EL (cell line): Measurements from ENCODE around the gene IPO8.
A peak's percentile ranks its signal among the peaks of the same experiment; 100 is the strongest.
"Not testable (repeated sequence)": the region's sequence is repeated elsewhere in the genome, so short reads cannot be mapped to it uniquely, and the experiment has no call there.

Experiments used
- DNase-seq: peaks from one replicate; pipeline ENCODE4 v3.0.0-alpha.2; 2016

The IPO8 gene

DNA sequence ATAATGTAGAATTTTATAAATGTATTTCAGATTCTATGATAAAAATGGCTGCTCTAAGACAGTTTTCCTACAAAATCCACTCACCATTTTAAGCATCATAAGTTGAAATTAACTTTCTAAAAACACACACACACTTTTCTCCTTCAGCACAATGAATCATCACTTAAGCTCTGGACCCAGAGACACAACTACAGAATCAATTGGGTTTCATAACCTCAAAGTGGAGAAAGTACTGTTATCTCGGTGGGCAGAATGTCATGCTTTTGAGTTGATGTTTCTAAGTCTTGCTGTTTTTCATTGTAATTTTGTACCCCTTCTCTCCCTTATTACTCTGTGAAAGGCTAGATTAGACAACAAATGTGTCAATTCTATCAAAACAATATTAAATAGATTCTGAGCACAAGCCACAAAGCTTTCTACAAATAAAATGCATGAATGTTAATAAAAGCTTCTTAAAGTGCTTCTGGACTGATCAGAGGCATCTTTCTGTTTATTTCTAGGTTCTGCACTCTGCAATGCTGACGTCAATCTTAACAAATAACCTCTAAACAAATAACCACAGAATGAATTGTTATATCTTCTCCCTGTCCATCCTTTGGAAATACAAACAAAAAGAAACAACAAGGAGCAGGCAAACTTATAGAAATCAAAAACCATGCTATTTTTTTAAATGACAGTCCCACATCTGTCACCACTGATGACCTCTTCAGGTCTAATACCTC is 8.2 kb downstream of the IPO8 start:
- DNase-seq: no peak

DNA sequence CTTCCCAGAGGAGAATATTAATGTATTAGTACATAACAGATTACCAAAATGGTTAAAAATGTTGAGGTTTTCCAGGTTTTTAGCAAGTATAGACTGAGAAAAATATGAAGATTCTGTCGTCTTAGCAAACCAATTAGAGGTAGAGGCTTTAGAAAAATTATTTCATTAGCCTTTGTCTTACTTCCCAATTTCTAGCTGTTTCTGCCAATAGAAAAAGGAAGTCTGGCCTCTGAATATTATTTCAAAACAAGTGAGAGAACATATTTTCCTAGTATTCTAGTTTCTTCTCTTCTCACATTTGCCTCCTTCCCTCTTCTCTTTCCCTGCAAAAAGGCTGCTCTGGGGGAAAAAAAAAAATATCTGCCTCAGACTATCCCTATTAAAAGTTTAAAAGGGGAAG is 16.4 kb downstream of the IPO8 start:
- DNase-seq: no peak

DNA sequence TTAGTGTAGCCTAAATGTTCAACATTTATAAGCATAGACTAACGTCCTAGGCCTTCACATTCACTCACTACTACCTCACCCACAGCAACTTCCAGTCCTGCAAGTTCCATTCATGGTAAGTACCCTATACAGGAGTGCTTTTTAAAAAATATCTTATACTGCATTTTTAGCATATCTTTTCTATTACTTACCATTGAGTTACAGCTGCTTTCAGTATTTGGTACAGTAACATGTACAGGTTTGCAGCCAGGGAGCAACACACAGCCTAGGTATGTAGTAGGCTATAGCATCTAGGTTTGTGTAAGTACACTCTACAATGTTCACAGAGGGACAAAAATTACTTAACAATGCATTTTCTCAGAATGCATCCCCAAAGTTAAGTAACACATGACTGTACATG is 17.4 kb downstream of the IPO8 start:
- no peak for DNase-seq

DNA sequence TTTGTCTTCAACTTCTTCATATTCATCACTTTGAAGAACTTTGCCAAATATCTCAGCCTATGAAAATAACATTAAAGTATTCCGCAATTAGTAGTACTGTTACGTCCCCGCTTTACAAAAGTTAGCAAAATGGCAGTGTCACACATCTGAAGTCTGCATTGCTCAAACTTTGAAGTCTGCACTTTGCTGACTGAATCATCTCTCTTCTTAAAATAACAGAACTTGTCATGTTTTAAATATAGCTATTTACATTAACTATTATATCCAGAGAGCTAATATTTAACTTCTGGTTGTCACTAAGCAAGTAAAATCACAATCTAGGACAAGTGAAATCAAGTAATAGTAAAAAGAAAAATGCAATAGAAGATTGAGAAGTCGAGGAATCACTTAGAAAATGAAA is 34.5 kb downstream of the IPO8 start:
- DNase-seq: no peak

DNA sequence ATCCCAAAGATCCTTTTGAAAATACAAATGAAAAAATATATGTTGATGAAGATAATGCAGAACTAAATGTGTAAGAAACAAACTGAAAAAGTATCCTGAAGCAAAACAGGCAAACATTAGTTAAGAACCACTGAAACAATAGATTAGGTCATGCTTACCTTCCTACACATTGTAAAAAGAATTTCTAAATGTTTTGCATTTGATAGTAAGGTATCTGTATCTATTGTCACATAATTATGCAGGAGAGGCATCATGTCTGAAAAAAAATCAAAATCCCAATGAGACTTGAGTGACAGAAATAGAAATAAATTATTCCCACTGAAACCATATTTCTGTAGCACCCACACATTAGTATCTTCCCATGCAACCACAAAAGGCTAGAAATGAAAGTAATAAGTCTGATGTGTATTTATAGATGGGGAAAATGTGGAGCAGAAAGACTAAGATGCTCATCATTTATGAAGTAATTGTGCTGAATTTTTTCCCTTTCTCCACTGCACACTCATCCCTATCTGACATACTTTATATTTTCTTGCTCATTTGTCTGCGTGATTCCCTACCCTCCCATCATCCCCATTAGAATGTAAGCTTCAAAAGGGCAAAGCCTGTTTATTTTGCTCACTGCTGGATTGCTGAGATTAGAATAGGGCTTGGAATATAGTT is 43.5 kb downstream of the IPO8 start:
- no peak for DNase-seq

DNA sequence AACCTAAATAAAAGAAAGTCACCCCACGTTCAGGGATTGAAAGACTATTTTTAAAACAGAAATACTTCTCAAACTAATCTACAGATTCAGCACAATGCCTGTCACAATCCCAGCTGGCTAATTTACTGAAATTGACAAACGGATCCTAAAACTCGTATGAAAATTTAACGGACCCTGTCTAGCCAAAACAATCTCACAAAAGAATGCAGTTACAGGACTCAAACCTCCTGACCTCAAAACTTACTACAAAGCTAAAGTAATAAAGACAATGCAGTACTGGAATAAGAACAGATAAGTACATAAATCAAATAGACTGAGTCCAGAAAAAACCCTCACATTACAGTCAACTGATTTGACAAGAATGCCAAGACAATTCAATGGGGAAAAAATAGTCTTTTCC is 48.8 kb downstream of the IPO8 start:
- DNase-seq: no peak

DNA sequence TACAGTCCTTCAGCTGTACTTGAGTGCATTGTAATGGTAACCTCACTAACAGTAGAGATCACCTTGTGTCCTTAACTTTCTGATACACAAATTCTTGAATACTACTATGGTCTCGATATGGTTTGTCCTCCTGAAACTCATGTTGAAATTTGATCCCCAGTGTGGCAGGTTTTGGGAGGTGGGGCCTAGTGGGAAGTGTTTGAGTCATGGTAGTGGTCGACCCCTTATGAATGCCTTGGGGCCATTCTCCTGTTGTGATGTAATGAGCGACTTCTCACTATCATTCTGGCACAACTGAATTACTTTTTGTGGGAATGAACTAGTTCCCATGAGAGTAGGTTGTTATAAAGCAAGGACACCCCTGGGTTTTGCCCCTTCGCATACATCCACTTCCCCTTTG is 52.3 kb downstream of the IPO8 start:
- DNase-seq: peak; percentile 33

DNA sequence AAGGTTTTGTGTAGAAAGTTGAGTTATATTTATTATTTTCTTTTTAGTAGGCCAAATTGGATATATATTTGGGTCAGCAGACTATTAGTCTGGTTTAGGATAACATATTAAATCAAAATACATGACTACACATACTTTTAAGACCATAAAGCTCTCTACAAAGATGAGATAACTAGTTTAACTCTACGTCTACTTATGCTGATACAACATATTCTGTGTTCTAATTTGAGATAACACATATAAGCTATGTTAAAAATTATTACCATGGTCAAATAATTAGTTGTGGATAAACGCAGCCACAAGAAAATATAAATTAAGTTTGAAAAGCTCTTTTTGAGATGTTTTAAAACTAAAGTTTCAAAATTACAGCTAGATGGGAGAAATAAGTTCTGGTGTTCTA is 55.3 kb downstream of the IPO8 start:
- no peak for DNase-seq

DNA sequence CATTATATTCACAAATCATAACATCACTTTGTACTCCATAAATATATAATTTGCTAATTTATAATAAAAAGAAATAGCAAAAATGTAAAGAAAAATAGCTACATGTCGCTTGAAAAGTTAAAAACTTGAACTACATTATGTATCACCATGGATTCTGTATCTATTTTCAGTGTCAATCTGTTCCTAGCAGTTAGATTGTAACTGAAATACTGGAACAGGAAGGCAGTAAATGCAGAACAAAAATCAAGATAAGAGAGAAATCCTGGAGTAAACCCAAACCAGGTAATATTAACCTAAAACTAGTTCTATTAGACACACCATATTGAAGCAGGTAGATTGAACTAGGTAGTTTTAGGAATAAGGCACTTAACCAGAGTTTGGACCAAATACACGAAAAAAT is 60.3 kb downstream of the IPO8 start:
- no peak for DNase-seq

DNA sequence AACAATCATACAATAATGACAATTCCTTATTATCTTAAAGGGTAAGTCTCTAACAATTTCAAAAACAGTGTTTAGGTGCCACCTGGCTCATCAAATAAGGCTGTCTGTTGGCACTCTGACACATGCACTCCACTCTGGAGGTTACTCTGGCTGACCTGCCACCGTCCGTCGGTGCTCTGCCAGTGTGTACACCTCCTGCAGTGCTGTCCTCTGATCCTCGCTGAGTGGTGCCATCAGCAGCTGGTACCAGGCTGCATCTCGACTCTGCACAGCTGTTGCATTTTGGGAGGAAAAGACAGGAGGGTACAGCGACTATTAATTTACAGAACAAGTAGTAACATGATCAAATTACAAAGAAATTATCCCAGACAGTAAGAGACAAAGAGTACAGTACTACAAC is 63.9 kb downstream of the IPO8 start:
- no peak for DNase-seq

DNA sequence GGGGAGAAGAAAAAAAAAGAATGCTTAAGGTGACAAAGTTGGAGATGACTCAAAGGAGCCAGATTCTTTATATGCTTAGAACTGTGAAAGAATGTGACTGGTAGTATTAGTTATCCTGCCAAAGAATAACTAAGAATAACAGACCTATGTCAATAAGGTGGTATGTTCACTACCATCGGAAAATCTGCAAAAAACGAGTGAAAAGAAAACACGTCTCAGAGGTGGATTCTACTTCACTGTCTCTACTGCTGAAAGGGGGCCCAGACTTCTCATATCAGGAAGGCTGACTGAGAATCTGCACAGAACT is 64.7 kb downstream of the IPO8 start:
- no peak for DNase-seq

DNA sequence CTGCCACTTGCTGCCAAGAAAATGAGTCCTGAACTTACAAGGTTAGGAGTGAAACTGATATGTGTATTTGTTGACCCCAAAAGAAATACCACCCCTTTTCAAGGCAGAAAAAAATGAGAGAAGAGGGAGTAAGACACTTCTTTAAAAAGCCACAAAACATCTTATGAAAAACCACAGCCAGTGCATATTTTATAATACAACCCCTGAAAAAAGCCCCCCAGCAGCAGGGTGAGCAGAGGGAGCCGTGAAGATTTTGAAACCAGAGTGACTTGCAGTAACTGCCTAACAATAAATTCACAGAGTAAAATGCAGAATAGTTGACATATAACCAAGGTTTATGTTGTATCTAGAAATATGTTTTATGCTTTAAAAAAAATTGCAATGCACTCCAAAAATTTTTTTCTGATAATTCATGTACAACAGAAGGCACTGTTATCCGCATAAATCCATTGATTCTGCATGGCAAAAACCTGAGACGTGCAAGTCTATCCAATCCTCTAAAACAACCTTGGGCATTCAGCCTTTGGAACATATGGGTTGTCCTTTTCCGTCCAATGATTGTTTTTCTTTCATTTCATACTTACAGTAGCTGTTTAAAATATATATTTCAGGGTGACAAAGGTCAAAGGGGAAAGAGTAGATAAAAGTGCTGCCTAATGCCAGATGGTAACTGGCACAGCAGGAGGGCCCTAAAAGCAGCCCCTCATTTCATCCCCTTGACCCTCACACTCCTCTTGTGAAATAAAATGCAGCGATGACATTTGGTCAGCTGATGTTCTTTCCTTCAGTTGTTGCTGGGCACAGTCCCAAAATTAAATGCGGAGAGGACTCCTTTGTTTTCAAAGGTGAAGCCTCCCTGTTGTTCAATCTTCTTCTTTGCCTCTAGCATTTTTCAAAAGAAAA is 65.3 kb downstream of the IPO8 start:
- DNase-seq: no peak

DNA sequence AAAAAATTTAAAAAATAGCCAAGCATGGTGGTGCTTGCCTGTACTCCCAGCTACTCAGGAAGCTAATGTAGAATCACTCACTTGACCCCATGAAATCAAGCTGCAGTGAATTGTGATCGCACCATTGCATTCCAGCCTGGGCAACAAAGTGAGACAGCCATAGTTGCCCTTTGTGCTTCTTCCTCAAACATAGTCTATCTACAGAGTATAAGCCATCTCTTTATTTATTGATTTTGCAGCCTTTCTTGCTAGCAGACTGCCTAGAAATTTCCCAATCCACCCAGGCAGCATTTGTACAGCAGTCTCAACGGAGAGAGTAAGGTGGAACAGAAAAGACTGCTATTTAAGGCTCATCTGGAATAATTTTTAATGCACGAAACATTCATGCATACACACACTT is 68.8 kb downstream of the IPO8 start:
- DNase-seq: no peak

DNA sequence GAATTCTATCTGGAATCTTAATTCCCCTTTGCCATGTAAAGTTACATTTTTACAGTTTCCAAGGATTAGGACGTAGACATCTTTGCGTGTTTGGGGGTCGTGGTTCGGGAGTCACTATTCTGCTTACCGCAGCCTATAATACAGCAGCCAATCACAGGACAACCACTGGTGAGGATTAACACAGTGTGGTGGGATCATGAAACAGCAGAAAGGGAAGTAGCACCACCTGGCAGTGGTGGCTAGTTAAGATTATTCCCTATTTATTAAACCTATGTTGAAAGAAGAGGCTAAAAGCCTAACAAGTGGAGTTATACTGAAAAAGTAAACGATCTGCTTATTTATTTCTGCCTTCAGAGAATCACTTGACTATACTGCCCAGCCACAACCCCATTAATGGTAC is 71.7 kb downstream of the IPO8 start:
- DNase-seq: no peak

DNA sequence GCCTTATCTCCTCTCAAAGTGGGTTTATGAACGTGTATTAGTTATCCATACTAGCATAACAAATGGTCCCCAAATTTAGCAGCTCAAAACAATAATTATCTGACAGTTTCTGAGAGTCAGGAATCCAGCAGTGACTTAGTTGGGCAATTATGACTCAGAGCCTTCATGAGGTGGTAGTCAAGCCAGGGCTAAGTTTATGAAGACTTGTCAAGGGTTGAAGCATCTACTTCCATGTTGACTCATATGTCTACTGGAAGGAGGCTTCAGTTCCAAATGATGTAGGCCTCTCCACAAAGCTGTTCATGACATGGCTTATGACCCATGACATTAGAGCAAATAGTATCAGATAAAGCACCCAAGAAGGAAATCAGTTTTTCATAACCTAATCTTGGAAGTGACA is 73.2 kb downstream of the IPO8 start:
- DNase-seq: peak; percentile 61

DNA sequence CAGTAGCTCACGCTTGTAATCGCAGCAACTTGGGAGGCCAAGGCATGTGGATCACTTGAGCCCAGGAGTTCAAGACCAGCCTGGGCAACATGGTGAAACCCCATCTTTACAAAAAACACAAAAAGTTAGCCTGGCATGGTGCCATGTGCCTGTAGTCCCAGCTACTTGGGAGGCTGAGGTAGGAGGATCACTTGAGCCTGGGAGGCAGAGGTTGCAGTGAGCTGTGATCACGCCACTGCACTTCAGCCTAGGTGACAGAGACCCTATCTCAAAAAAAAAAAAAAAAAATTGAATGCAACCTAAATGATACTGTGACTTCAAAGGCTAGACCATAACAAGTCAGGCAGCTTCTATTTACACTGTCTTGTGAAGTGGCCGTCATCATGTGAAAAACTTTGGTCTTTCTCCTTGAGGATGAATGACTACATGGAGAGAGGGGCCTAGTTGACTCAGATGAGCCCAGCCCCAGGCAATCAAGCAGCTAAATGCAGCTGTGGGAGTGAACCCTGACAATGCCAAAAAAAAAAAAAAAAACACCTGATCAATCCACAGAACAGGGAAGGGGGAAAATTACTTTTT is 73.9 kb downstream of the IPO8 start:
- DNase-seq: not testable (repeated sequence)

DNA sequence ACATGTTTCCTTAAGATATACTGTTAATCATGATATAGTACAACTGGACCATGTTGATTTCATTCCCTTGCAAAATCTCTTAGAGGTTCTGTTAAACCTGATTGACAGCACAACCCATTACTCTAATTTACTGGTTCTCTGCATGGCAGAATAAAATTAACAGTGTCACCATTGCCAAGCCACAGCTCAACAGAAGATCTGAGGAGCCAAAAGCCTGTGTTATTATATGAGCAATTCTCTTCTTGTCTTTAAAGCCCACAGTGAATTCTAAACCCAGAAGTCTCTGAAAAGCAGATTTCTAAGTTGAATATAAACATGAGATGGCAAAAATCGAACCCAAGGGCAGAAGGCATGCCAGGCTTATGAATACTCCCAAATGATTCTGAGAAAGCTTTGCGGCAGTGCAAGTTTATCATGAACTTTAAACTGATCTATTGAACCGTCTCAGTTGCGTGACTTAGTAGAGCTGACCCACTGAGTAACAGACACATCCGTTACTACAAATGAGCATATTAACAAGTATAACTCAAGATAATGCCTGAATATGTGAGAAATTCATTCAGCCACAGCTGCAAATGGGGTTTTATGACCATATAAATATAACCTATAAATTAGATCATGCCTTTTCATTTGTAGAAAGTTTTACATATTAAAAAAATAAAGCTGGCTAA is 78.2 kb downstream of the IPO8 start:
- DNase-seq: no peak

DNA sequence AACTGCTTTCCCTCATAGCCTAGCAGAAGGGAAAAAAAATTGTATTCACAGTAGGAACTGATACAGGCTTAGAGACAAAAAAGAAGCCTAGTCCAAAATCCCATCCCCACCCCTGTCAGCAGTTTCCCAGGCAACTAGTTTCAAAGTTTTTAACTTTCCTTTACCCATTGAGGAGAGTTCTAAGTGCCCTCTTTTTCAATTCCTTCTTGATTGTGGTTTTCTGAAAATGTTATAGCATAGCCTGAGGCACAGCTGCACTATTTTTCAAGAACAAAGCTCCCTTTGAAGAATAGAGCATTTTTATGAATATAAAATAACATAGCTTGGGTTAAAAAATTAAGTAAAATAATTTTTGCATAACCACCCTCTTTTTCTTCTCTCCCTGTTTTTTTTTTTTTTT is 81.6 kb downstream of the IPO8 start:
- DNase-seq: no peak

DNA sequence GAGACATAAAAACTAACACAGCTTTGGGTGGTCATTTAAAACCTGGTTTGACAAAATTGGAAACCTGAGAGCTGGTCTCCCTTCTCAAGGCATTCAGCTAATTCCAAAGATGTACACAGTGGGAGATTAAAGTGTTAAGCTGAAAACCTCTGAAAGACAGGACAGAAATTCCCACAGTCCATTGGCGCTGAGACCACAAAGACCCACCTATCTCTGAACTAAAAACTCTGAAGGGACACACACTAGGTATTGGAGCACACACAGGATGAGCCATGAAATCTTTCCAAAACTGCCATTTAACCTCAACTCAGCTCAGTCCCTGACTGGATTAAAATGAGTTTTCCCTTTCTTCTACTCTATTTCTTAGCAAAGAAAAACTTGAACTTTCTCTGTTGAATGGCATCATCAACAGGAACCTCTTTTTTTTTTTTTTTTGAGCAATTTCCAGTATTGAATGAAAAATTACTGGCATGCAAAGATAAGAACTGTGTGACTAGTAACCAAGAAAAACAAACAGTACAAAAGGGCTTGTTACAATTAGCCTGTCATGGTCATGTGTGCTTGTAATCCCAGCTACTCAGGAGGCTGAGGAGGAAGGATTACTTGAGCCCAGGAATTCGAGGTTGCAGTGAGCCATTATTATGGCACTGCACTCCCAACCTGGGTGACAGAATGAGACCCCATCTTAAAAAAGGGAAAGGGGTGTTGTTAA is 82.4 kb downstream of the IPO8 start:
- DNase-seq: peak; percentile 18

DNA sequence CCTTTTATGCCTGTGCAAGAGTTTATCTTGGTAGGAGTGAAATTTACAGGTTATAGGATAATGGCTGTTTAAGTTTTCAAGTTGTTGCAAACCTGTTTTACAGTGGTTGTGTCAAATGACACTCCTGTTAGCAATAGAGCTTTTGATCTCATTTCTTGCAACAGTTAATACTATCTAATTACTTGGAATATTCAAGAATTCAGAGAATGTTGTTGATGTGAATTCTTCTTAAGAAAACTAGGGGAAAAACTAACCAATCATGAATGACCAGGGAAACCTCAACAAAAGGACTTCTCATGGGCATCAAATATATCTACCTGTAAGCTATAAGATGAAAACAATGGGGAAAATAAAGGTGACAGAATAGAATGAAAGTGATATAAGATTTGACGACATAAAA is 85.0 kb downstream of the IPO8 start:
- DNase-seq: no peak

DNA sequence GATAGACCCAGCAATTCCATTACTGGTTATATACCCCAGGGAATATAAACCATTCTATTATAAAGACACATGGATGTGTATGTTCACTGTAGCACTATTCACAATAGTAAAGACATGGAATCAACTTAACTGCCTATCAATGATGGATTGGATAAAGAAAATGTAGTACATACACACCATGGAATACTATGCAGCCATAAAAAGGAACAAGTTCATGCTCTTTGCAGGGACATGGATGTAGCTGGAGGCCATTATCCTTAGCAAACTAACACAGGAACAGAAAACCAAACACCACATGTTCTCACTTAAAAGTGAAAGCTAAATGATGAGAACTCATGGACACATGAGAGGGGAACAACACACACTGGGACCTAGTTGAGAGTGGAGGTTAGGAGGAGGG is 85.8 kb downstream of the IPO8 start:
- not testable (repeated sequence) for DNase-seq

DNA sequence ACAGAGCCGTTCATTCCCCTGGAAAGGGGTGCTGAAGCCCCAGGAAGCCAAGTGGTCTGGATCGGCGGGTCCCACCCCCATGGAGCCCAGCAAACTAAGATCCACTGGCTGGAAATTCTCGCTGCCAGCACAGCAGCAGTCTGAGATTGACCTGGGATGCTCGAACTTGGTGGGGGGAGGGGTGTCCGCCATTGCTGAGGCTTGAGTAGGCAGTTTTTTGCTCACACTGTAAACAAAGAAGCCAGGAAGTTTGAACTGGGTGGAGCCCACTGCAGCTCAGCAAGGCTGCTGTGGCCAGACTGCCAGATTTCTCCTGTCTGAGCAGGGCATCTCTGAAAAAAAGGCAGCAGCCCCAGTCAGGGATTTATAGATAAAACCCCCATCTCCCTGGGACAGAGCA is 91.4 kb downstream of the IPO8 start:
- DNase-seq: peak; percentile 13

DNA sequence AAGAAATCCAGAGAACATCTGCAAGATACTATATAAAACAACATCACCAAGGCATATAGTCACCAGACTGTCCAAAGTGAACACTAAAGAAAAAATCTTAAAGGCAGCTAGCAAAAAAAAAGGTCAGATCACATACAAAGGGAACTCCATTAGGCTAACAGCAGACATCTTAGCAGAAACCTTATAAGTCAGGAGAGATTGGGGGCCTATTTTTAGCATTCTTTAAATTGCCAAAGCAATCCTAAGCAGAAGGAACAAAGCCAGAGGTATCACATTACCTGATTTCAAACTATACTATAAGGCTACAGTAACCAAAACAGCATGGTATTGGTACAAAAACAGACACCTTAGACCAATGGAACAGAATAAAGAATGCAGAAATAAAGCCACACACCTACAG is 92.5 kb downstream of the IPO8 start:
- DNase-seq: no peak
